K562 (cell line): Measurements from ENCODE around the gene LMBR1. TPM values are rescaled to one million over a fixed set of nuclear protein-coding genes. Genes with fewer than 3 reads are reported as not detected.
A peak's percentile ranks its signal among the peaks of the same experiment; 100 is the strongest.

Source experiments
- ASH1L ChIP-seq: fragments of 450-650 bp; IDR thresholded peaks from 2 replicates; pipeline ENCODE4 v1.6.1; 2018; ENCODE audit warnings: borderline replicate concordance, mild to moderate bottlenecking, low read depth; ENCODE audit not compliant: partially characterized antibody
- E4F1 ChIP-seq: fragments of 250-450 bp; sonication (Bioruptor Pico); IDR thresholded peaks from 2 replicates; pipeline ENCODE4 v1.5.0; 2021; ENCODE audit warnings: mild to moderate bottlenecking, borderline replicate concordance
- ETS2 ChIP-seq: IDR thresholded peaks from 2 replicates; pipeline ENCODE4 v1.6.1; 2016; ENCODE audit warnings: borderline replicate concordance, missing genetic modification characterization, mild to moderate bottlenecking, moderate library complexity, missing compliant biosample characterization; ENCODE audit not compliant: poor library complexity, severe bottlenecking
- HDAC1 ChIP-seq, 2 experiments: fragments of 450-650 bp; IDR thresholded peaks; 2 replicates each; pipeline ENCODE4 v1.6.1; 2016 to 2017; ENCODE audit warnings: inconsistent platforms in 1 of 2, mild to moderate bottlenecking in 1 of 2, moderate library complexity in 1 of 2
- HLTF ChIP-seq: fragments of 450-650 bp; IDR thresholded peaks from 2 replicates; pipeline ENCODE4 v1.6.1; 2016
- KLF16 ChIP-seq: IDR thresholded peaks from 2 replicates; pipeline ENCODE4 v1.6.1; 2016; ENCODE audit warnings: antibody characterized with exemption
- MTA1 ChIP-seq: fragments of 450-650 bp; IDR thresholded peaks from 2 replicates; pipeline ENCODE4 v1.6.1; 2017; ENCODE audit warnings: borderline replicate concordance
- MYC ChIP-seq, 2 experiments: fragments of 250-450 bp in 1 of 2; sonication (Bioruptor Pico) in 1 of 2; IDR thresholded peaks; 2 replicates each; pipeline versions ENCODE4 v1.5.1 to v1.6.1; 2012 to 2021; ENCODE audit warnings: low read depth in 2 of 2, borderline replicate concordance in 1 of 2, improper control_type of control experiment in 1 of 2, low read length in 1 of 2, mild to moderate bottlenecking in 1 of 2, moderate library complexity in 1 of 2
- NFIC ChIP-seq: fragments of 450-650 bp; IDR thresholded peaks from 2 replicates; pipeline ENCODE4 v1.6.1; 2017; ENCODE audit warnings: mild to moderate bottlenecking, inconsistent platforms
- STAT5A ChIP-seq: IDR thresholded peaks from 2 replicates; pipeline ENCODE4 v1.6.1; 2012; ENCODE audit warnings: low read length, inconsistent platforms, borderline replicate concordance
- ZBTB1 ChIP-seq: sonication (generic); formaldehyde crosslinking; IDR thresholded peaks from 2 replicates; pipeline ENCODE4 v1.8.1; 2023; ENCODE audit warnings: missing genetic modification reagents, low read depth, mild to moderate bottlenecking, borderline replicate concordance
- ZNF121 ChIP-seq: sonication (generic); formaldehyde crosslinking; conservative IDR thresholded peaks from 2 replicates; pipeline ENCODE4 v1.8.0; 2022; ENCODE audit warnings: missing genetic modification reagents
- ZNF146 ChIP-seq: IDR thresholded peaks from one replicate; pipeline ENCODE4 v1.6.1; 2018; ENCODE audit warnings: missing compliant biosample characterization; ENCODE audit not compliant: unreplicated experiment
- ZNF239 ChIP-seq: fragments of 250-450 bp; sonication (Bioruptor Pico); IDR thresholded peaks from 2 replicates; pipeline ENCODE4 v1.4.0; 2020; ENCODE audit warnings: mild to moderate bottlenecking
- ZNF408 ChIP-seq: fragments of 250-450 bp; sonication (Bioruptor Pico); IDR thresholded peaks from 2 replicates; pipeline ENCODE4 v1.4.0; 2020; ENCODE audit warnings: low read depth, mild to moderate bottlenecking, moderate library complexity
- polyA plus RNA-seq, 8 experiments: library from polyadenylated mRNA; depleted of rRNA in 4 of 8; stranded (reverse) in 5 of 8; unstranded in 3 of 8; fragments of >200 nt; fragmentation: Nextera tagmentation in 2 of 8; fragmentation: Illumina TruSeq in 1 of 8; extraction: Ambion mirVana in 2 of 8; extraction: Trizol in 1 of 8; gene quantifications; 2 replicates each; pipeline versions ENCODE4 v1.2.1 to v1.2.3, GENCODE V29; 2011 to 2014; ENCODE audit warnings: inconsistent platforms in 1 of 8, missing spikeins in 1 of 8
- total RNA-seq, 7 experiments: library from RNA; depleted of rRNA in 6 of 7; stranded (reverse); fragments of >200 nt in 6 of 7; fragmentation: Illumina TruSeq in 2 of 7; extraction: Trizol in 2 of 7; gene quantifications; 2 replicates each; pipeline versions ENCODE4 v1.2.1 to v1.2.3, GENCODE V29; 2011 to 2021; ENCODE audit warnings: low replicate concordance in 1 of 7
- TF ChIP-seq, protein P1 (sequence below): sonication (generic); formaldehyde crosslinking; IDR thresholded peaks from 2 replicates; pipeline ENCODE4 v1.8.0; 2022; ENCODE audit warnings: missing genetic modification reagents, mild to moderate bottlenecking, borderline replicate concordance
- TF ChIP-seq, protein P2 (sequence below): IDR thresholded peaks from 2 replicates; pipeline ENCODE4 v1.6.1; 2011; ENCODE audit warnings: borderline replicate concordance, low read depth, mild to moderate bottlenecking, moderate library complexity, low read length; ENCODE audit not compliant: insufficient read depth, poor library complexity, severe bottlenecking
- TF ChIP-seq, protein P3 (sequence below): fragments of 200-400 bp; formaldehyde crosslinking; IDR thresholded peaks from 2 replicates; pipeline ENCODE4 v1.6.1; 2017; ENCODE audit warnings: mild to moderate bottlenecking, low read depth, low read length, moderate library complexity

Gene LMBR1
- total and polyA plus RNA-seq, 9 of the 15 experiments (the other 6 are each of a cell fraction or from before 2014, with no cell fraction given), result 7.7 to 90.0 (median 59.9) TPM

GRCh38 chr7:156892081-156892800 lies 742 bp downstream of the LMBR1 start (continued):
- TF ChIP-seq ZNF239 (CRISPR knock-in tag), result no peak
- TF ChIP-seq, protein P1, sequence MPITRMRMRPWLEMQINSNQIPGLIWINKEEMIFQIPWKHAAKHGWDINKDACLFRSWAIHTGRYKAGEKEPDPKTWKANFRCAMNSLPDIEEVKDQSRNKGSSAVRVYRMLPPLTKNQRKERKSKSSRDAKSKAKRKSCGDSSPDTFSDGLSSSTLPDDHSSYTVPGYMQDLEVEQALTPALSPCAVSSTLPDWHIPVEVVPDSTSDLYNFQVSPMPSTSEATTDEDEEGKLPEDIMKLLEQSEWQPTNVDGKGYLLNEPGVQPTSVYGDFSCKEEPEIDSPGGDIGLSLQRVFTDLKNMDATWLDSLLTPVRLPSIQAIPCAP (CRISPR knock-in tag), result no peak
- TF ChIP-seq E4F1 (CRISPR knock-in tag), result no peak
- no peak for TF ChIP-seq ASH1L
- TF ChIP-seq MTA1, result no peak
- TF ChIP-seq ZNF408 (CRISPR knock-in tag), result no peak
- TF ChIP-seq STAT5A, result no peak
- no peak for TF ChIP-seq ETS2 (tag)
- TF ChIP-seq ZBTB1 (CRISPR knock-in tag), result no peak
- TF ChIP-seq ZNF146 (CRISPR knock-in tag), result no peak
- TF ChIP-seq, protein P2, sequence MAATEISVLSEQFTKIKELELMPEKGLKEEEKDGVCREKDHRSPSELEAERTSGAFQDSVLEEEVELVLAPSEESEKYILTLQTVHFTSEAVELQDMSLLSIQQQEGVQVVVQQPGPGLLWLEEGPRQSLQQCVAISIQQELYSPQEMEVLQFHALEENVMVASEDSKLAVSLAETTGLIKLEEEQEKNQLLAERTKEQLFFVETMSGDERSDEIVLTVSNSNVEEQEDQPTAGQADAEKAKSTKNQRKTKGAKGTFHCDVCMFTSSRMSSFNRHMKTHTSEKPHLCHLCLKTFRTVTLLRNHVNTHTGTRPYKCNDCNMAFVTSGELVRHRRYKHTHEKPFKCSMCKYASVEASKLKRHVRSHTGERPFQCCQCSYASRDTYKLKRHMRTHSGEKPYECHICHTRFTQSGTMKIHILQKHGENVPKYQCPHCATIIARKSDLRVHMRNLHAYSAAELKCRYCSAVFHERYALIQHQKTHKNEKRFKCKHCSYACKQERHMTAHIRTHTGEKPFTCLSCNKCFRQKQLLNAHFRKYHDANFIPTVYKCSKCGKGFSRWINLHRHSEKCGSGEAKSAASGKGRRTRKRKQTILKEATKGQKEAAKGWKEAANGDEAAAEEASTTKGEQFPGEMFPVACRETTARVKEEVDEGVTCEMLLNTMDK, result no peak
- peak in 1 of 2 experiments; percentile 89; a peak in 2 of 4 replicates for TF ChIP-seq HDAC1 (IDR thresholded peaks at IDR 0.05)
- TF ChIP-seq HLTF, result 0 out of 2 replicates have a peak, but pooled peaks have one; percentile 51
- TF ChIP-seq MYC (IDR thresholded peaks at IDR 0.05; ENCODE audit: low read depth, low read length), result peak; percentile 59
- TF ChIP-seq MYC (CRISPR knock-in tag; IDR thresholded peaks at IDR 0.05; ENCODE audit: borderline replicate concordance, low read depth), result no peak
- TF ChIP-seq, protein P3, sequence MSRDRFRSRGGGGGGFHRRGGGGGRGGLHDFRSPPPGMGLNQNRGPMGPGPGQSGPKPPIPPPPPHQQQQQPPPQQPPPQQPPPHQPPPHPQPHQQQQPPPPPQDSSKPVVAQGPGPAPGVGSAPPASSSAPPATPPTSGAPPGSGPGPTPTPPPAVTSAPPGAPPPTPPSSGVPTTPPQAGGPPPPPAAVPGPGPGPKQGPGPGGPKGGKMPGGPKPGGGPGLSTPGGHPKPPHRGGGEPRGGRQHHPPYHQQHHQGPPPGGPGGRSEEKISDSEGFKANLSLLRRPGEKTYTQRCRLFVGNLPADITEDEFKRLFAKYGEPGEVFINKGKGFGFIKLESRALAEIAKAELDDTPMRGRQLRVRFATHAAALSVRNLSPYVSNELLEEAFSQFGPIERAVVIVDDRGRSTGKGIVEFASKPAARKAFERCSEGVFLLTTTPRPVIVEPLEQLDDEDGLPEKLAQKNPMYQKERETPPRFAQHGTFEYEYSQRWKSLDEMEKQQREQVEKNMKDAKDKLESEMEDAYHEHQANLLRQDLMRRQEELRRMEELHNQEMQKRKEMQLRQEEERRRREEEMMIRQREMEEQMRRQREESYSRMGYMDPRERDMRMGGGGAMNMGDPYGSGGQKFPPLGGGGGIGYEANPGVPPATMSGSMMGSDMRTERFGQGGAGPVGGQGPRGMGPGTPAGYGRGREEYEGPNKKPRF, result no peak
- TF ChIP-seq NFIC, result peak; percentile 23; the same call in 1 of the 2 replicates
- no peak for TF ChIP-seq ZNF121 (CRISPR knock-in tag)
- no peak for TF ChIP-seq KLF16
